Islet precursor cell (in vitro differentiated cells): Measurements from ENCODE around the gene SMARCD1.

Source experiments
- DNase-seq: peaks from one replicate; pipeline ENCODE4 v3.0.0-alpha.2; 2018

The SMARCD1 gene

GRCh38 chr12:50057000-50057841 is 27.9 kb upstream of the SMARCD1 start, which contains the start of gene ASIC1:
TSS of gene ASIC1 (plus strand) at chr12:50057596. CDS start at chr12:50058767, 1,171 bp downstream.
- DNase-seq: peak; percentile 92

- no peak for DNase-seq
Measured at GRCh38 chr12:50057896-50058670, 27.1 kb upstream of the SMARCD1 start.

- DNase-seq: no peak
Measured at GRCh38 chr12:50058743-50059312, 26.3 kb upstream of the SMARCD1 start.

- no peak for DNase-seq
Measured at GRCh38 chr12:50059440-50060119, 25.6 kb upstream of the SMARCD1 start.

GRCh38 chr12:50060120-50060468 is 25.0 kb upstream of the SMARCD1 start:
- DNase-seq: no peak

- DNase-seq: no peak
Measured at GRCh38 chr12:50061171-50061570, 24.0 kb upstream of the SMARCD1 start.

- DNase-seq: no peak
Measured at GRCh38 chr12:50061946-50062686, 23.0 kb upstream of the SMARCD1 start.

GRCh38 chr12:50062728-50063460 is 22.2 kb upstream of the SMARCD1 start:
- DNase-seq: no peak

GRCh38 chr12:50065726-50066310 is 19.3 kb upstream of the SMARCD1 start:
- no peak for DNase-seq

- DNase-seq: peak; percentile 92
Measured at GRCh38 chr12:50066402-50066801, 18.7 kb upstream of the SMARCD1 start.

- DNase-seq: no peak
Measured at GRCh38 chr12:50069069-50069468, 16.1 kb upstream of the SMARCD1 start.

- no peak for DNase-seq
Measured at GRCh38 chr12:50069539-50069938, 15.6 kb upstream of the SMARCD1 start.

GRCh38 chr12:50070314-50071060 is 14.7 kb upstream of the SMARCD1 start:
- peak; percentile 96 for DNase-seq

GRCh38 chr12:50072198-50072907 is 12.8 kb upstream of the SMARCD1 start:
- DNase-seq: peak; percentile 88

GRCh38 chr12:50073206-50073605 is 11.9 kb upstream of the SMARCD1 start:
- no peak for DNase-seq

- no peak for DNase-seq
Measured at GRCh38 chr12:50073712-50074111, 11.4 kb upstream of the SMARCD1 start.

- peak; percentile 97 for DNase-seq
Measured at GRCh38 chr12:50074936-50075807, 10.0 kb upstream of the SMARCD1 start.

GRCh38 chr12:50075808-50076170 is 9.4 kb upstream of the SMARCD1 start:
- DNase-seq: no peak

- no peak for DNase-seq
Measured at GRCh38 chr12:50077099-50077498, 8.0 kb upstream of the SMARCD1 start.
